ENCODE data around the gene IL20RA.
"Not testable (repeated sequence)": the region's sequence is repeated elsewhere in the genome, so short reads cannot be mapped to it uniquely, and the experiment has no call there.

IL20RA gene

DNA sequence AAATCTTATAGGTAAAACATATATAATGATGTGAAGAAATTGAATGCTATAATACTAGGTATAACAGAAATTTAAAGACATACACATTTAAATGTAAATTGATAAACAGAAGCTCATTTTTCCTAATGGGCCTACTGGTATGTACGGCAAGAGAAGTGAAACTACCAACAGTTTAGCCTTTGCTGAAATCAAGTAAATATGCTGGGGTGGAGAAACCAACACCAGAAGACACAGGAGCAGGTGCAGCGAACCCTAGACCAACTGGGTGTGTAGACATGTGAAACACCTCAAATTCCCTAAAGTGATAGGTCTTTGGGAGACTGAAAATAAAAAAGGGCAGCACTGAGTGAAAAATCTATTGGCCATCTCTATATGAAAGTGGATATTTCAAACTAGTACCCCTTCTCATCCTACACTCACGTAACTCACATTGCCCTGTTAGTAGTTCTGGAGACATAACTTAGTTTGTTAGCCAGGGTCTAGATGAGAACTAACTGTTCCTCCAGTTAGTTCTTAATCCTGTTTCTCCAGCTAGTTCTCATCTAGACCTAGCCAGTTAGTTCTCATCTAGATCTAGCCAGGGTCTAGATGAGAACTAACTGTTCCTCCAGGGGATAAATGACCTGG is 69.6 kb downstream of the IL20RA start:
- DNase-seq = no peak

DNA sequence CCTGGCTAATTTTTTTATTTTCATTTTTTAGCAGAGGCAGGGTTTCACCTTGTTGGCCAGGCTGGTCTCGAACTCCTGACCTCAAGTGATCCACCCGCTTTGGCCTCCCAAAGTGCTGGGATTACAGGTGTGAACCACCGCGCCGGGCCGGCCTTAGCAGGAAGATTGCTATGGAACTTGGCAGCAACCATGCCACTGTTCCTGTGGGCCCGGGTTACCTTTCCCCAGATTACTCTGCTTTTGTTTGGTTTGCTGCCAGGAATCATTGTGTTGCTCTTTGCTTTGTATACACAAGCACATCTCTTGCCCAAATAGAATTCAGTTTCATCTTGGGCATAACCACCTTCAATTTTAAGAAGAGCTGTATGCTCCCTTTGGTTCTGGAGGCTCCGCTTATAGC is 71.0 kb downstream of the IL20RA start:
- not testable (repeated sequence) for DNase-seq

GRCh38 chr6:136971609-136972008 is 73.2 kb downstream of the IL20RA start:
- DNase-seq = no peak

DNA sequence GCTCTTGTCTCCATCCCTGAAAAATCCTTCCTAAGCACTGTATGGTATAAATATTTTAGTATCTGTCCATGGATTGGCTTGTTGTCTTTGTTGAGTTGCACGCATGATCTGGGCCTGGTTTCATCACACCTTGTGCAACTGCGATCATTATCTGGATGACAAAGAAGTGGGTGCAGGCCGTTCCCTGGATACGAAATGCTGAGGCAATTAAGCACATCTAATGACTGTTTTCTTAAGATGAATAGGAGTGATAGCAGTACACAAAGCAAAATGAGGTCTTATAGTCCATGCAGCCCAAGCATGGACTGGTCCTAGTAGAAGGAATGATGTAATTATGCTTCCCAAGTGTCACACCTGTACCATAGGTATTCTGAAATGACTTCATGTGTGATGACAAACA is 74.8 kb downstream of the IL20RA start:
- DNase-seq = no peak

DNA sequence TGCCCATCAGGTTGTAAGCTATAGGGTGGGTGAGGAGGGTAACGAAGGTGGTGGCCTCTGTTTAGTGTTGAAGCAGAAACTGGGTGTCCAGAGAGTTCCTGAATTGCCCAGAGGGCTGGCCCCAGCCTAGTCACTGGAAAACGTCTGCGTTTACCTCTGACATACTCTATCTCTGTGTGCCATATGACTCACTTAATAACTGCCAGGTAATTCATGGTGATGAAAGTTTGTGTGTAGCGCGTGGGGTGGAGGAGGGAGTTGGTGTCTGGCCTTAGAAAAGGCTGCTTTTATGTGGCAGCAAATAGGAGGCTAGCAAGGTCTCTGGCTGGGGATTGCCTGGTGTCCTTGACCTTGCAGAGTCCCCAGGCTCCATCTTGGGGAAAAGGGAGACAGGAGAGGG is 75.3 kb downstream of the IL20RA start:
- DNase-seq = no peak

GRCh38 chr6:136968837-136969236 is 75.9 kb downstream of the IL20RA start:
- DNase-seq = no peak

DNA sequence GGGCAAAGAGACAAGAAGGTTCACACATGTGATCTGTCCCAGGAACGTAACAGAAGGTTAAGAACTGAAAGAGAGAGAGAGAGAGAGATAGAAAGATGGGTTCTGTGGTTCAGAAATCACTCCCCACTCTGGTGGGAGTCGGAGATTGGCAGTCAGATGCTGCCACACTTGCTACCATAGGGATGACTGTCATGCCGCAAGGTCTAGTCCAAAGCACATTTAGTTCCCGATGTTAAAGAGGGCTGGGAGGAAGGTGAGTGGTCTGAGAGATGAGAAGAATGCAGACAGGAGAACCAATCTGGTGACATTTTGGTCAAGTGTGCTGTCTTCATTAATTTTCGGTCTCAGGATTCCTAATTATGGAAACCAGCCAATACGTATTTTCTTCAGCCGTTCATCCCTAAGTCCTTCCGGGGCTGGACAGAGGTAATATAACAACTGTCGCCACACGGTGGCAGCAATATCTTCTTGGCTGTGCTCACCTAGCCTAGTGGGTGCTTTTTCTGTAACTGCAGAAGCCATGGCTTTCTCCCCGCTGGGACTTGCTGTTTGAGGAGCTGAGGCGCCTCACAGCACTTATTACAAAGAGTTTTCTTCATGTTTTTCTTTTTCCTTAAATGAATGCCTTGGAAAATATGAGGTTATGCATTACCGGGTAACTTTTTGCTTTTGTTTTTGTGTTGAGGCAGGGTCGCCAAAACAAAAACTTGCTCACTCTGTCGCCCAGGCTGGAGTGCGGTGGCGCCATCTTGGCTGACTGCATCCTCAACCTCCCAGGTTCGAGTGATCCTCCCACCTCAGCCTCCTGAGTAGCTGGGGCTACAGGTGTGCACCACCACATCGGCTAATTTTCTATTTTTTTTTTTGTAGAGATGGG is 76.7 kb downstream of the IL20RA start:
- peak in 42 of 58 donors; percentile 10 to 72 (median 26) for DNase-seq

GRCh38 chr6:136964398-136964797 is 80.4 kb downstream of the IL20RA start:
- DNase-seq = no peak

- no peak for DNase-seq
These were observed 81.5 kb downstream of the IL20RA start for GRCh38 chr6:136963259-136963658.

DNA sequence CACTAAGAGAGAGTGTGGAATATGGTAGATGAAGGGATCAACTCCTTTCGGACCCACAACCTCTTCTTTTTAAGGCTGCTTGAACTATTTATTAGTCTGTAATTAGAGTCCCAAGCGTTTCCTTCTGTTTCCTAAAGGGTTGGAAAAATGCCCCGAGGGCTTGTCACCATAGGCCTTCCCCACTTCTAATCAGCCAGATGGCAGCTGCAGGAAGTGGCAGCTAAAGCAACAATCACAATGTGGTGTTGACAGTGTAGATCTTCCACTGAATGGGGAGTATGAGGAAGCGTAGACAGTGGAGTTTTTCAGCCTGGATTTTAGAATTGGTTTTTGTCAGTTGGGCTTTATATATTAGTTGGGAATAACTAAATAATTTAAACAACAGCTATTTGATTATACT is 82.1 kb downstream of the IL20RA start:
- peak in 2 of 58 donors; percentile 2 to 3 for DNase-seq

- no peak for DNase-seq
These were observed 82.9 kb downstream of the IL20RA start for GRCh38 chr6:136961848-136962247.

DNA sequence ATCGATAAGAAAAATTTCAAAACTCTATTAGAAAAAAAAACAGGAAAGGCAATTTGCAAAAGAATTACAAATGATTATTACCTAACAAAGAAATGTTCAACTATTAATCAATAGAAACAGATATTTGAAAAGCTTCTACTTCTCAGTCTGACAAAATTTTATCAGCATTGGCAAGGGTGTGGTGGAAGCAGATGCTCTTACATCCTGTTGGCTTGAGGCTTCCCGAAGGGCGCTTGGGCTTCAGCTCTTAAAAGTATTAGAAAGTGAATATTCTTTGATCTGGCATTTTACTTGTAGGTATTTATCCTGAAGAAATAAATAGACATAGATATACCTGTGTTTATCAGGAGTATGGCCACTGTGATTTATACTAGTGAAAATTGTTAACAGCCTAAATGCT is 84.0 kb downstream of the IL20RA start:
- no peak for DNase-seq

- DNase-seq = not testable (repeated sequence)
These were observed 84.8 kb downstream of the IL20RA start for GRCh38 chr6:136959935-136960334.

DNA sequence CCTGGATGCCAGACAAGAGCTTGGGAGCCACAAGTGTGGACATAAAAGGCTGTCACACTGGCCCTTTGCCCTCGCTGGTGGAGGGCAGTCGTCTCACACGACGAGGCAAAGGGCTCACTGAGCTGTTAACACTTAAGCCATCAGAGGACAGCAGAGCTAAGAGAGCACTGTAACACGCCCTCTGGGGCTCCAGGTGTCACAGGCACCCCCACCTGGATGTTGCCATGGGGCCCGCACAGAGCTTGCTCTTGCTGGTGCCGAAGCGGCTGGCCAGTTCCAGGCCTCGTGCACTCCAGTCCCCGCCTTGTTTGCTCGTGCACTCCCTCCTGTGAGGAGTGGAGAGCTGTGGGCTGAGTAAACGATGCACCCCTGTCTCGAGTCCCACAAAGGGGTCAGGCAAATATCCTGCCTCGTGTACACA is 85.3 kb downstream of the IL20RA start:
- no peak for DNase-seq

GRCh38 chr6:136958168-136958567 is 86.6 kb downstream of the IL20RA start:
- DNase-seq = no peak

GRCh38 chr6:136956590-136957544 is 87.9 kb downstream of the IL20RA start:
- no peak for DNase-seq

- no peak for DNase-seq
These were observed 89.6 kb downstream of the IL20RA start for GRCh38 chr6:136955123-136955522.

GRCh38 chr6:136952714-136953260 is 92.0 kb downstream of the IL20RA start:
- peak in 1 of 58 donors; percentile 3 for DNase-seq

- no peak for DNase-seq
These were observed 94.2 kb downstream of the IL20RA start for GRCh38 chr6:136950436-136951126.
